Esophagus squamous epithelium (tissue), 4 donors: Measurements from ENCODE around the gene TDRD7.

Source experiments
- CTCF ChIP-seq, 6 experiments: fragments of 450-650 bp in 4 of 6; fragments of 200-600 bp in 2 of 6; sonication (generic) in 2 of 6; IDR thresholded peaks; one replicate each; pipeline ENCODE4 v1.5.1; 2016 to 2019; ENCODE audit warnings: antibody characterized with exemption in 6 of 6, mild to moderate bottlenecking in 4 of 6, moderate library complexity in 4 of 6
- POLR2A ChIP-seq, 4 donors: fragments of 450-650 bp; IDR thresholded peaks; one replicate each; pipeline ENCODE4 v1.6.1; 2017; ENCODE audit warnings: antibody characterized with exemption in 4 of 4, mild to moderate bottlenecking in 4 of 4, moderate library complexity in 3 of 4

- no peak for TF ChIP-seq CTCF (IDR thresholded peaks at IDR 0.05)
- no peak for TF ChIP-seq POLR2A (IDR thresholded peaks at IDR 0.05)
Observed at GRCh38 chr9:97366476-97366875, 45.4 kb upstream of the TDRD7 start.
